ENCODE data around the gene CROCC2. TPM values are rescaled to one million over a fixed set of nuclear protein-coding genes. Genes with fewer than 3 reads are reported as not detected.

Gene CROCC2
- polyA plus RNA-seq, 4 donors, result 0.13 to 0.18 TPM; not detected in 2

GRCh38 chr2:241006412-241006811 is 100.3 kb downstream of the CROCC2 start:
- H3K27me3 ChIP-seq (ENCODE audit: control insufficient read depth in 3 of 3, insufficient read depth in 3 of 3, low read length in 3 of 3), result peaks cover 0 to 14% (median 0%) of the 10 kb centered on the region in 3 donors
- FAIRE-seq (no peak), DNase-seq (no peak)
- peaks cover 0 to 5% (median 0%) of the 10 kb centered on the region in 3 donors for H3K36me3 ChIP-seq (ENCODE audit: control insufficient read depth in 3 of 3, insufficient read depth in 2 of 3, low read depth in 1 of 3, low read length in 3 of 3)
- H3K4me3 ChIP-seq (ENCODE audit: low read depth in 1 of 3, low read length in 3 of 3), result no peak overlapping the region
- no peak overlapping the region for H3K27ac ChIP-seq (ENCODE audit: low read depth in 1 of 3, low read length in 2 of 3)
- WGBS, 3 donors, result 63 to 87% (median 63%) methylated on average over 3 of the region's 3 CpGs
- peaks cover 3 to 15% of the 10 kb centered on the region in 2 donors for H3K9me3 ChIP-seq (ENCODE audit: control insufficient read depth in 2 of 2, insufficient read depth in 1 of 2, low read depth in 1 of 2, low read length in 1 of 2)
- peaks cover 0 to 7% (median 4%) of the 10 kb centered on the region in 3 donors for H3K4me1 ChIP-seq (ENCODE audit: control insufficient read depth in 3 of 3, insufficient read depth in 2 of 3, low read depth in 1 of 3, low read length in 2 of 3)

GRCh38 chr2:241007111-241007510 is 101.0 kb downstream of the CROCC2 start:
- Histone ChIP-seq H3K9me3 (ENCODE audit: control insufficient read depth in 2 of 2, insufficient read depth in 1 of 2, low read depth in 1 of 2, low read length in 1 of 2) (peaks cover 3 to 15% of the 10 kb centered on the region in 2 donors), H3K27ac (ENCODE audit: low read depth in 1 of 3, low read length in 2 of 3) (no peak overlapping the region), H3K4me1 (ENCODE audit: control insufficient read depth in 3 of 3, insufficient read depth in 2 of 3, low read depth in 1 of 3, low read length in 2 of 3) (peaks cover 0 to 7% (median 4%) of the 10 kb centered on the region in 3 donors), H3K27me3 (ENCODE audit: control insufficient read depth in 3 of 3, insufficient read depth in 3 of 3, low read length in 3 of 3) (peaks cover 0 to 9% (median 0%) of the 10 kb centered on the region in 3 donors), H3K4me3 (ENCODE audit: low read depth in 1 of 3, low read length in 3 of 3) (no peak overlapping the region), H3K36me3 (ENCODE audit: control insufficient read depth in 3 of 3, insufficient read depth in 2 of 3, low read depth in 1 of 3, low read length in 3 of 3) (peaks cover 0 to 5% (median 0%) of the 10 kb centered on the region in 3 donors)
- 96 to 98% (median 97%) methylated on average over 7 of the region's 7 CpGs for WGBS, 3 donors
- no peak for DNase-seq
- FAIRE-seq, result no peak

- H3K36me3 ChIP-seq (ENCODE audit: control insufficient read depth in 3 of 3, insufficient read depth in 2 of 3, low read depth in 1 of 3, low read length in 3 of 3), result peaks cover 0 to 5% (median 0%) of the 10 kb centered on the region in 3 donors
- peaks cover 0 to 7% (median 4%) of the 10 kb centered on the region in 3 donors for H3K4me1 ChIP-seq (ENCODE audit: control insufficient read depth in 3 of 3, insufficient read depth in 2 of 3, low read depth in 1 of 3, low read length in 2 of 3)
- no peak for FAIRE-seq
- peaks cover 0 to 6% (median 0%) of the 10 kb centered on the region in 3 donors for H3K27me3 ChIP-seq (ENCODE audit: control insufficient read depth in 3 of 3, insufficient read depth in 3 of 3, low read length in 3 of 3)
- no peak overlapping the region for H3K27ac ChIP-seq (ENCODE audit: low read depth in 1 of 3, low read length in 2 of 3)
- no peak overlapping the region for H3K4me3 ChIP-seq (ENCODE audit: low read depth in 1 of 3, low read length in 3 of 3)
- DNase-seq, result no peak
- WGBS, 3 donors, result 85 to 86% (median 85%) methylated on average over 20 of the region's 20 CpGs
- H3K9me3 ChIP-seq (ENCODE audit: control insufficient read depth in 2 of 2, insufficient read depth in 1 of 2, low read depth in 1 of 2, low read length in 1 of 2), result peaks cover 3 to 15% of the 10 kb centered on the region in 2 donors
These were observed 102.0 kb downstream of the CROCC2 start for GRCh38 chr2:241007880-241008710.

- FAIRE-seq (no peak), DNase-seq (no peak)
- 89 to 94% (median 92%) methylated on average over 7 of the region's 7 CpGs for WGBS, 3 donors
- Histone ChIP-seq H3K27me3 (ENCODE audit: control insufficient read depth in 3 of 3, insufficient read depth in 3 of 3, low read length in 3 of 3) (peaks cover 0 to 6% (median 0%) of the 10 kb centered on the region in 3 donors), H3K36me3 (ENCODE audit: control insufficient read depth in 3 of 3, insufficient read depth in 2 of 3, low read depth in 1 of 3, low read length in 3 of 3) (peaks cover 0 to 2% (median 0%) of the 10 kb centered on the region in 3 donors), H3K4me1 (ENCODE audit: control insufficient read depth in 3 of 3, insufficient read depth in 2 of 3, low read depth in 1 of 3, low read length in 2 of 3) (peaks cover 0 to 7% (median 4%) of the 10 kb centered on the region in 3 donors), H3K4me3 (ENCODE audit: low read depth in 1 of 3, low read length in 3 of 3) (no peak overlapping the region), H3K9me3 (ENCODE audit: control insufficient read depth in 2 of 2, insufficient read depth in 1 of 2, low read depth in 1 of 2, low read length in 1 of 2) (peaks cover 2 to 9% of the 10 kb centered on the region in 2 donors), H3K27ac (ENCODE audit: low read depth in 1 of 3, low read length in 2 of 3) (no peak overlapping the region)
These were observed 102.6 kb downstream of the CROCC2 start for GRCh38 chr2:241008711-241009121.

GRCh38 chr2:241009191-241009590 is 103.1 kb downstream of the CROCC2 start:
- DNase-seq, result no peak
- peak overlapping the region in 1 of 3 donors; percentile 26 for H3K27ac ChIP-seq (ENCODE audit: low read depth in 1 of 3, low read length in 2 of 3)
- H3K27me3 ChIP-seq (ENCODE audit: control insufficient read depth in 3 of 3, insufficient read depth in 3 of 3, low read length in 3 of 3), result peaks cover 0 to 6% (median 0%) of the 10 kb centered on the region in 3 donors
- FAIRE-seq, result no peak
- H3K4me1 ChIP-seq (ENCODE audit: control insufficient read depth in 3 of 3, insufficient read depth in 2 of 3, low read depth in 1 of 3, low read length in 2 of 3), result peaks cover 0 to 7% (median 4%) of the 10 kb centered on the region in 3 donors
- no peak overlapping the region for H3K4me3 ChIP-seq (ENCODE audit: low read depth in 1 of 3, low read length in 3 of 3)
- 85 to 89% (median 85%) methylated on average over 2 of the region's 2 CpGs for WGBS, 3 donors
- H3K9me3 ChIP-seq (ENCODE audit: control insufficient read depth in 2 of 2, insufficient read depth in 1 of 2, low read depth in 1 of 2, low read length in 1 of 2), result peaks cover 0 to 5% of the 10 kb centered on the region in 2 donors
- H3K36me3 ChIP-seq (ENCODE audit: control insufficient read depth in 3 of 3, insufficient read depth in 2 of 3, low read depth in 1 of 3, low read length in 3 of 3), result peaks cover 0 to 2% (median 0%) of the 10 kb centered on the region in 3 donors

GRCh38 chr2:241009601-241010530 is 103.7 kb downstream of the CROCC2 start:
- 4 to 13% (median 7%) methylated on average over 27 to 28 of the region's 28 CpGs for WGBS, 3 donors
- Histone ChIP-seq H3K27ac (ENCODE audit: low read depth in 1 of 3, low read length in 2 of 3) (peak overlapping the region in 1 of 3 donors; percentile 26), H3K27me3 (ENCODE audit: control insufficient read depth in 3 of 3, insufficient read depth in 3 of 3, low read length in 3 of 3) (peaks cover 0 to 6% (median 0%) of the 10 kb centered on the region in 3 donors), H3K4me1 (ENCODE audit: control insufficient read depth in 3 of 3, insufficient read depth in 2 of 3, low read depth in 1 of 3, low read length in 2 of 3) (peaks cover 0 to 7% (median 4%) of the 10 kb centered on the region in 3 donors), H3K4me3 (ENCODE audit: low read depth in 1 of 3, low read length in 3 of 3) (no peak overlapping the region), H3K36me3 (ENCODE audit: control insufficient read depth in 3 of 3, insufficient read depth in 2 of 3, low read depth in 1 of 3, low read length in 3 of 3) (peaks cover 0 to 2% (median 0%) of the 10 kb centered on the region in 3 donors), H3K9me3 (ENCODE audit: control insufficient read depth in 2 of 2, insufficient read depth in 1 of 2, low read depth in 1 of 2, low read length in 1 of 2) (peaks cover 0 to under 1% of the 10 kb centered on the region in 2 donors)
- FAIRE-seq (no peak), DNase-seq (peak; percentile 23 to 33)

- peaks cover 0 to 6% (median 0%) of the 10 kb centered on the region in 3 donors for H3K27me3 ChIP-seq (ENCODE audit: control insufficient read depth in 3 of 3, insufficient read depth in 3 of 3, low read length in 3 of 3)
- H3K27ac ChIP-seq (ENCODE audit: low read depth in 1 of 3, low read length in 2 of 3), result peak overlapping the region in 1 of 3 donors; percentile 26
- peaks cover 0 to 7% (median 4%) of the 10 kb centered on the region in 3 donors for H3K4me1 ChIP-seq (ENCODE audit: control insufficient read depth in 3 of 3, insufficient read depth in 2 of 3, low read depth in 1 of 3, low read length in 2 of 3)
- H3K36me3 ChIP-seq (ENCODE audit: control insufficient read depth in 3 of 3, insufficient read depth in 2 of 3, low read depth in 1 of 3, low read length in 3 of 3), result peaks cover 0 to 2% (median 0%) of the 10 kb centered on the region in 3 donors
- FAIRE-seq (no peak), DNase-seq (peak in 1 of 2 donors; percentile 43)
- no peak overlapping the region for H3K4me3 ChIP-seq (ENCODE audit: low read depth in 1 of 3, low read length in 3 of 3)
- no peaks in the 10 kb centered on the region for H3K9me3 ChIP-seq (ENCODE audit: control insufficient read depth in 2 of 2, insufficient read depth in 1 of 2, low read depth in 1 of 2, low read length in 1 of 2)
- WGBS, 3 donors, result 28 to 64% (median 30%) methylated on average over 12 of the region's 12 CpGs
These were observed 104.6 kb downstream of the CROCC2 start for GRCh38 chr2:241010531-241011295.

Data from small intestine (tissue), 7 donors.